Fibroblast of lung (primary cell): Measurements from ENCODE around the gene FAM20B. TPM values are rescaled to one million over a fixed set of nuclear protein-coding genes. Genes with fewer than 3 reads are reported as not detected.

Experiments
- DNase-seq, 2 donors: peaks; one replicate each; pipeline versions ENCODE4 v3.0.0 to v3.0.0-alpha.2; 2010; ENCODE audit warnings: low read depth in 2 of 2
- H2AFZ ChIP-seq: 2 replicates; pipeline ENCODE4 v1.5.1; 2012; ENCODE audit warnings: low read length, control low read depth, inconsistent platforms
- H3K27ac ChIP-seq: 2 replicates; pipeline ENCODE4 v1.5.1; 2011; ENCODE audit warnings: low read length, control low read depth; ENCODE audit not compliant: insufficient read depth
- H3K27me3 ChIP-seq: 2 replicates; pipeline ENCODE4 v1.5.1; 2011; ENCODE audit warnings: mild to moderate bottlenecking, low read length; ENCODE audit not compliant: control insufficient read depth, insufficient read depth
- H3K36me3 ChIP-seq: 2 replicates; pipeline ENCODE4 v1.5.1; 2011; ENCODE audit warnings: low read length; ENCODE audit not compliant: control insufficient read depth, insufficient read depth
- H3K4me1 ChIP-seq: 2 replicates; pipeline ENCODE4 v1.5.1; 2011; ENCODE audit warnings: low read length; ENCODE audit not compliant: control insufficient read depth, insufficient read depth; ENCODE audit errors: extremely low read depth
- H3K4me2 ChIP-seq: 2 replicates; pipeline ENCODE4 v1.5.1; 2011; ENCODE audit warnings: low read length, control low read depth; ENCODE audit not compliant: insufficient read depth; ENCODE audit errors: extremely low read depth
- H3K4me3 ChIP-seq, 4 experiments: fragments of 200-600 bp in 1 of 4; sonication (generic) in 1 of 4; replicated peaks in 1 of 4; 2 replicates each; pipeline ENCODE4 v1.5.1; 2011 to 2016; ENCODE audit warnings: low read length in 4 of 4, low read depth in 3 of 4, mild to moderate bottlenecking in 3 of 4, control low read depth in 2 of 4, inconsistent platforms in 1 of 4, mixed read lengths in 1 of 4; ENCODE audit not compliant: insufficient read depth in 1 of 4; ENCODE audit errors: control extremely low read depth in 1 of 4
- H3K79me2 ChIP-seq: 2 replicates; pipeline ENCODE4 v1.5.1; 2012; ENCODE audit warnings: mild to moderate bottlenecking, low read length, inconsistent platforms; ENCODE audit not compliant: control insufficient read depth, insufficient read depth
- H3K9ac ChIP-seq: 2 replicates; pipeline ENCODE4 v1.5.1; 2011; ENCODE audit warnings: mild to moderate bottlenecking, low read length, control low read depth; ENCODE audit not compliant: insufficient read depth
- H3K9me3 ChIP-seq: 2 replicates; pipeline ENCODE4 v1.5.1; 2012; ENCODE audit warnings: low read depth, low read length; ENCODE audit not compliant: control insufficient read depth, insufficient read depth
- H4K20me1 ChIP-seq: 2 replicates; pipeline ENCODE4 v1.5.1; 2011; ENCODE audit warnings: low read length; ENCODE audit not compliant: control insufficient read depth, insufficient read depth; ENCODE audit errors: extremely low read depth
- CTCF ChIP-seq, 2 donors: IDR thresholded peaks in 1 of 2; conservative IDR thresholded peaks in 1 of 2; 1 replicate in 1 of 2; 2 replicates in 1 of 2; pipeline ENCODE4 v1.5.1; 2011 to 2012; ENCODE audit warnings: low read length in 2 of 2, control low read depth in 1 of 2, inconsistent platforms in 1 of 2, low read depth in 1 of 2, mild to moderate bottlenecking in 1 of 2
- EZH2 ChIP-seq: IDR thresholded peaks from 2 replicates; pipeline ENCODE4 v1.5.1; 2012; ENCODE audit warnings: low read length, control low read depth, mild to moderate bottlenecking; ENCODE audit errors: missing control alignments
- polyA plus RNA-seq, 2 donors: library from polyadenylated mRNA; depleted of rRNA in 1 of 2; stranded (reverse) in 1 of 2; unstranded in 1 of 2; fragments of >200 nt; gene quantifications; 2 replicates each; pipeline ENCODE4 v1.2.1, GENCODE V29; 2011 to 2012; ENCODE audit warnings: missing spikeins in 1 of 2
- total RNA-seq: library from RNA; depleted of rRNA; stranded (reverse); fragments of >200 nt; gene quantifications from 2 replicates; pipeline ENCODE4 v1.2.1, GENCODE V29; 2014

The FAM20B gene
- total and polyA plus RNA-seq, 2 donors (not counting 1 experiment from before 2014, with no cell fraction given) = 42.1 to 45.2 TPM

- no peak overlapping the region for H3K27ac ChIP-seq
- no peak overlapping the region for H3K4me3 ChIP-seq
- H3K4me2 ChIP-seq = no peak overlapping the region
- H3K79me2 ChIP-seq = peaks cover 41% of the 10 kb centered on the region
- no peak overlapping the region for H2AFZ ChIP-seq
- no peak for DNase-seq
- peaks cover 33% of the 10 kb centered on the region for H3K36me3 ChIP-seq
- no peak overlapping the region for H3K9ac ChIP-seq
- no peaks in the 10 kb centered on the region for H3K27me3 ChIP-seq
- H4K20me1 ChIP-seq = no peaks in the 10 kb centered on the region
- TF ChIP-seq CTCF (conservative IDR thresholded peaks at IDR 0.05 in 1 of 2, IDR thresholded peaks at IDR 0.05 in 1 of 2; ENCODE audit: low read depth in 1 of 2, low read length in 2 of 2) = no peak
- TF ChIP-seq EZH2 = no peak
- H3K4me1 ChIP-seq = no peaks in the 10 kb centered on the region
- H3K9me3 ChIP-seq = no peaks in the 10 kb centered on the region
Observed at GRCh38 chr1:179108644-179109043, 83.0 kb downstream of the FAM20B start.

GRCh38 chr1:179115181-179115580 lies 89.5 kb downstream of the FAM20B start:
- no peaks in the 10 kb centered on the region for H3K27me3 ChIP-seq
- H2AFZ ChIP-seq = no peak overlapping the region
- TF ChIP-seq EZH2 (no peak), CTCF (conservative IDR thresholded peaks at IDR 0.05 in 1 of 2, IDR thresholded peaks at IDR 0.05 in 1 of 2; ENCODE audit: low read depth in 1 of 2, low read length in 2 of 2) (no peak)
- no peak overlapping the region for H3K4me2 ChIP-seq
- no peak overlapping the region for H3K4me3 ChIP-seq
- H4K20me1 ChIP-seq = no peaks in the 10 kb centered on the region
- H3K27ac ChIP-seq = no peak overlapping the region
- H3K9ac ChIP-seq = no peak overlapping the region
- peaks cover 20% of the 10 kb centered on the region for H3K79me2 ChIP-seq
- H3K9me3 ChIP-seq = no peaks in the 10 kb centered on the region
- peaks cover 19% of the 10 kb centered on the region for H3K36me3 ChIP-seq
- no peak for DNase-seq
- H3K4me1 ChIP-seq = no peaks in the 10 kb centered on the region

GRCh38 chr1:179119513-179119912 lies 93.8 kb downstream of the FAM20B start:
- no peak overlapping the region for H3K4me2 ChIP-seq
- no peak overlapping the region for H2AFZ ChIP-seq
- no peak overlapping the region for H3K9ac ChIP-seq
- H3K36me3 ChIP-seq = peaks cover 16% of the 10 kb centered on the region
- no peaks in the 10 kb centered on the region for H3K9me3 ChIP-seq
- no peaks in the 10 kb centered on the region for H4K20me1 ChIP-seq
- H3K27ac ChIP-seq = no peak overlapping the region
- TF ChIP-seq EZH2 (no peak), CTCF (conservative IDR thresholded peaks at IDR 0.05 in 1 of 2, IDR thresholded peaks at IDR 0.05 in 1 of 2; ENCODE audit: low read depth in 1 of 2, low read length in 2 of 2) (no peak)
- no peaks in the 10 kb centered on the region for H3K27me3 ChIP-seq
- no peak overlapping the region for H3K4me3 ChIP-seq
- H3K79me2 ChIP-seq = peaks cover 32% of the 10 kb centered on the region
- DNase-seq = no peak
- no peaks in the 10 kb centered on the region for H3K4me1 ChIP-seq
